GM12864 (cell line): ENCODE measurements around the gene PDGFA.

ENCODE experiments used
- DNase-seq: peaks from one replicate; pipeline ENCODE4 v3.0.0-alpha.2; 2011; ENCODE audit warnings: low read depth
- H3K4me3 ChIP-seq: 2 replicates; pipeline ENCODE4 v1.5.1; 2011; ENCODE audit warnings: mild to moderate bottlenecking, low read depth, low read length, control low read depth
- CTCF ChIP-seq: IDR thresholded peaks from 2 replicates; pipeline ENCODE4 v1.5.1; 2011; ENCODE audit warnings: low read depth, mild to moderate bottlenecking, moderate library complexity, low read length, control low read depth, inconsistent platforms; ENCODE audit errors: missing control alignments

Gene PDGFA

GRCh38 chr7:454356-455109 is 65.1 kb downstream of the PDGFA start:
- no peak overlapping the region for H3K4me3 ChIP-seq
- TF ChIP-seq CTCF, result no peak
- no peak for DNase-seq

DNA sequence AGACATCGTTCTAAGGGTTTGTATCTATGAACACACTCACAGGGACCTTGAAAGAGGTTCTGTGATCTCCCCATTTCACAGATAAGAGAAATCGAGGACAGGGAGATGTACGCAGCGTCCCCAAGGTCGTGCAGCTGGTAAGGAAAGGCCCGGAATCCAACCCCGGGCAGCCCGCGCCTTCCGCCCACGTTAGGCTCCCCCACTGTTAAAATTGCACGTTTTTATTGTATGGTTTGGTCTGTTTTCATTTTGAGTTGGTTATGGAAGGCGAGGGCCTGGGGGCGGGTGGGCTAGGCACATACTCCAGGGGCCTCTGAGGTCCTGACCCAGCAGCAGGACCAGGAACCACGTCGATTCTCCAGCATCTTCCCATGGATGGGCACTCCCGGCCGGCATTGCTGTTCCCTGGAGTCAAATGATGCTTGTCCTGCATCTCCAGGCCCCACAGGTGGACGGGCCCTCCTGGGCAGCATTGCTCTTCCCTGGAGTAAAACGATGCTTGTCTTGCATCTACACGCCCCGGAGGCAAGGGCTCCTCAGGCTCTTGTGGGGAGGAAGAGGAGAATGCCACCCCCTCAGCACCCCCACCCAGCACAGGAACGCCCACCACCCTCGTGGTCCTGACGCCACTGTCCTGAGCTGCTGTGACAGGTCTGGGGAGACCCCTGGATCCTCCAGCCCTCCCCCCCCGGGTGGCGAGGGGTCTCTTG is 65.9 kb downstream of the PDGFA start:
- no peak overlapping the region for H3K4me3 ChIP-seq
- DNase-seq, result no peak
- TF ChIP-seq CTCF, result no peak

DNA sequence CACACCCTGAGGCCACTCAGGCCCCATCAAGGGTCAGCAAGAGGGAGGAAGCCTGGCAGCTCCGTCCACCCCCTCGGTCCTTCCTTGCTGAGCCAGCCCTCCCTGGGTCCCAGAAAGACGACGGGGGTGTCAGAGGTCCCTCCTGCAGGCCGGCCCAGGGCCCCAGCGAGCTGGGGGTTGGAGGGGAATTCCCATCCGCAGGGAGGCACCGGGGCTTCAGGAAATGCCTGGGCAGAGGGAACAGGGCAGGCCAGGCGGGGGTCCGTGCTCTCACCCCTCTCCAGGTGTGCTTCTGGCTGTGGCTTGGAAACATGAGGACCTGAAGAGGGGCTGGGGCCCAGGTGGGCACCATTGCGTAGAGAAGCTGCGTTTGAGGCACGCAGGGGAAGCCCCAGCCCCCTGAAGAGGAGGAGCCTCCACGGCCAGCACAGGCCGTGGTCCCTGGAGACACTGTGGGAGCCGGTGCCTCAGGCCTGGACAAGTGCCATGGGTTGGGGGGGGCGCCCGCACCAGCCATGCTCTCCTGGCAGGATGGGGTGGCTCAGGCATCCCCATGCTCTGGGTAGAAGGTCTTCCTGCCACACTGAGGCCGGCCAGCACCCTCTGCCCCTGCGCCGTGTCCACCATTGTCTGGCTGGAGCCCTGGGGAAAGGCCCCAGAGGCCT is 66.7 kb downstream of the PDGFA start:
- no peak for DNase-seq
- no peak overlapping the region for H3K4me3 ChIP-seq
- no peak for TF ChIP-seq CTCF

DNA sequence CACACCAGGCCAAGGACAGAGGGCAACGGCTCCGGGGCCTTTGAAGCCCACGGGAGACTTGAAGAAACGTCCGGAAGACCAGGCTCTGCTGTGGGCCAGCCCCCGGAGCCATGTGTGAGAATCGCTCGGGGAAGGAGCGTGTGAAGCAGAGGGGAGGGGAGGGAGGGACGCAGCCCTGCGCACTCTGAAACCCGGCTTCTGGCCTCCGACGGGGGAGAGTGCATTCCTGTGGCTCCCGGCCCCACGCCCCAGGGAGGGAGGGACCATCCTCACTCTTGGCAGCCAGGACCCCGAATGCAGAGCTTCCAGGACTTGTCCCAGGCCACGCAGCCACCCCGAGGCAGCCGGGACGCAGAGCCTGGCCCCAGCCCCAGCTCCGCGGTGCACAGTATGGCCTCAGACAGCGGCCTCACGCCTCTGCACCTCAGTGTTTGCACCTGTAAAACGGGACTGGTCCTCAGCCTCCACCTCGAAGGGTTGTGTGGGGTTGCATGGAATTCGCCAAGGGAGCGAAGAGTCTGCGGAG is 67.4 kb downstream of the PDGFA start:
- TF ChIP-seq CTCF, result no peak
- no peak overlapping the region for H3K4me3 ChIP-seq
- no peak for DNase-seq

DNA sequence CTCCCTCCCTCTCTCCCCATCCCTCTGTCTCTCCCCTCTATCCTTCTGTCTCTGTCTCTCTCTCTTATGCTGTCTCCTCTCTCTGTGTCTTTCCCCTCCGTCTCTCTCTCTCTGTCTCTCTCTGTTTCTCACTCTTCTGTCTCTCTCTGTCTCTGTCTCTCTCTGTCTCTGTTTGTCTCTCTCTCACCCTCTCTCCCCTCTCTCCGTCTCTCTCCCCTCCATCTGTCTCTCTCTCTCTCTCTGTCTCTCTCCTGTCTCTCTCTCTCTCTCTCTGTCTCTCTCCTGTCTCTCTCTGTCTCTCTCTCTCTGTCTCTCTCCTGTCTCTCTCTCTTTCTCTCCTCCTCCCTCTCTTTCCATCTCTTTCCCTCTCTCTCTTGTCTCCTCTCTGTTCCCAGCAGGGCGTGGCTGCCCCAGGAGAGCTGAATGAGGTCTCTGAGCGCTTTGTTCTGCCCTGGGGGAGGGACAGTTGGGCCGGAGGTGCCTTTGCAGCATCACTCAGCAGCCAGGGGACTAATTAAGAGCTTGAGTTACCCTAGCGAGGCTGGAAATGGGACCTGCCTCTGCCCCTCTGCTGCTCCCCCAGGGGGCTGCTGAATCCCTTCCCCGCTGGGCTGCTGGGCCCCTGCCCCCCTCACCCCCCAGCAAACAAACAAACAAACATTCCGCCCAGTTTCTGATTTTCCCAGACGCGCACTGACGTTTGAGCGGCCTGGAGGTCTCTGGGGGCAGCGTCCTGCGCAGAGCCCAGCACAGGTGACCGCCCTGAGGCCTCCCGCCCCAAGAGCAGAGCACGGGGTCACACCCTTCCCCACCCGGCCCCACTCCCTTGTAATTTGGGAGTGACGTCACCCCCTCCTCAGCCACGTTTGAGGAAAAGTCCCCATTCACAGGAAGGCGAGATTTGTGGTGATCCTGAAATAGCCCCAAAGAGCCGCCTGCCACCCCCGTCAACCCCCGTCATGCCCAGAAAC is 68.1 kb downstream of the PDGFA start:
- no peak overlapping the region for H3K4me3 ChIP-seq
- no peak for DNase-seq
- no peak for TF ChIP-seq CTCF

- no peak for TF ChIP-seq CTCF
- H3K4me3 ChIP-seq, result no peak overlapping the region
- DNase-seq, result no peak
These were observed 68.9 kb downstream of the PDGFA start for GRCh38 chr7:450741-451140.
